Measurements from ENCODE around the gene SYNGR3. TPM values are rescaled to one million over a fixed set of nuclear protein-coding genes. Genes with fewer than 3 reads are reported as not detected.

SYNGR3 gene
- total and polyA plus RNA-seq, 12 donors: 0.54 to 10.9 (median 2.8) TPM; not detected in 2

- Histone ChIP-seq H3K36me3 (replicated peaks in 1 of 2) (peaks cover 0 to 57% of the 10 kb centered on the region in 2 donors), H3K4me1 (replicated peaks in 1 of 2) (peaks cover 0 to 41% of the 10 kb centered on the region in 2 donors), H3K27ac (no peak overlapping the region), H3K27me3 (no peaks in the 10 kb centered on the region), H3K4me3 (no peak overlapping the region), H3K9me3 (replicated peaks in 1 of 3) (no peaks in the 10 kb centered on the region)
- intact Hi-C loops (cut with DNase I): no loop called here
- TF ChIP-seq CTCF (IDR thresholded peaks at IDR 0.05) (no peak), POLR2A (IDR thresholded peaks at IDR 0.05) (no peak)
- no peak for DNase-seq
- 93 to 97% (median 96%) methylated on average over 33 to 53 of the region's 53 CpGs for WGBS, 4 donors
Measured at GRCh38 chr16:2001456-2002355, 11.9 kb downstream of the SYNGR3 start.

- WGBS, 4 donors: 89 to 92% (median 91%) methylated on average over 25 to 47 of the region's 47 CpGs
- no peak for DNase-seq
- Histone ChIP-seq H3K4me3 (no peak overlapping the region), H3K36me3 (replicated peaks in 1 of 2) (peaks cover 0 to 57% of the 10 kb centered on the region in 2 donors), H3K9me3 (replicated peaks in 1 of 3) (no peaks in the 10 kb centered on the region), H3K27me3 (no peaks in the 10 kb centered on the region), H3K27ac (no peak overlapping the region), H3K4me1 (replicated peaks in 1 of 2) (peaks cover 2 to 37% of the 10 kb centered on the region in 2 donors)
- TF ChIP-seq CTCF (IDR thresholded peaks at IDR 0.05): no peak
- TF ChIP-seq POLR2A (IDR thresholded peaks at IDR 0.05): no peak
- intact Hi-C loops (cut with DNase I): no loop called here
Measured at GRCh38 chr16:2002406-2003230, 12.8 kb downstream of the SYNGR3 start.

GRCh38 chr16:2003231-2003826 is 13.6 kb downstream of the SYNGR3 start:
- peaks cover 10 to 37% of the 10 kb centered on the region in 2 donors for H3K4me1 ChIP-seq (replicated peaks in 1 of 2)
- intact Hi-C loops (cut with DNase I): no loop called here
- H3K36me3 ChIP-seq (replicated peaks in 1 of 2): peaks cover 0 to 52% of the 10 kb centered on the region in 2 donors
- no peak for DNase-seq
- H3K4me3 ChIP-seq: no peak overlapping the region
- H3K9me3 ChIP-seq (replicated peaks in 1 of 3): no peaks in the 10 kb centered on the region
- TF ChIP-seq POLR2A (IDR thresholded peaks at IDR 0.05) (no peak), CTCF (IDR thresholded peaks at IDR 0.05) (no peak)
- peak overlapping the region in 2 of 5 donors; percentile 22 to 49 for H3K27ac ChIP-seq
- H3K27me3 ChIP-seq: no peaks in the 10 kb centered on the region
- 63 to 81% (median 69%) methylated on average over 2 to 8 of the region's 8 CpGs for WGBS, 4 donors

Data from adrenal gland (tissue), 12 donors.